Neural progenitor cell (in vitro differentiated cells): Measurements from ENCODE around the gene PEX14.

ENCODE experiments used
- CTCF ChIP-seq: fragments of 200-600 bp; sonication (generic); IDR thresholded peaks from 2 replicates; pipeline ENCODE4 v1.5.1; 2017; ENCODE audit warnings: antibody characterized with exemption, mild to moderate bottlenecking
- EZH2 ChIP-seq: fragments of 200-600 bp; sonication (generic); IDR thresholded peaks from 2 replicates; pipeline ENCODE4 v1.6.1; 2017; ENCODE audit warnings: antibody characterized with exemption, mild to moderate bottlenecking, moderate library complexity
- EZH2phosphoT487 ChIP-seq: fragments of 200-600 bp; sonication (generic); IDR thresholded peaks from 2 replicates; pipeline ENCODE4 v1.6.1; 2017; ENCODE audit warnings: antibody characterized with exemption

DNA sequence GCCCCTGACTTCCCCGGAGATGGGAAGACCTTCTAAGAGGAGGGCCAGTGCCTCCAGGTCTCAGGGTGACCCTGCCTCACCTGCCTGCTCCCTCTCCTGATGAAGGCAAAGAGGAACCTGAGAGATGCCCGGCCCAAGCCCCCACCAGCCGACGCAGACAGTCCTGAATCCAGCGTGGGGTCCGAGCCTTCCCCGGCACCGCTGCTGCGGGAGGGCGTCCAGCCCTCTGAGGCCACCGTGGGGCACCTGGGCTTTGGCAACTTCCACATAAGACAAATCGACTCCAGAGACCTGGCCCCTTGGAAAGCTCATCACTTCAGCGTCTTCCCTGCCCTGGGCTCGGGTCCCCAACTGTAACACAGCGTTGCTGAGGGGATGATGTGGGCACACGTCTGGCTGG is 199.5 kb downstream of the PEX14 start:
- TF ChIP-seq CTCF (no peak), EZH2phosphoT487 (no peak), EZH2 (no peak)
